Activated CD8-positive, alpha-beta memory T cell treated with anti-CD3 and anti-CD28 coated beads for 48 hours (primary cell): ENCODE data around the gene CFAP46.
"Not testable (repeated sequence)": the region's sequence is repeated elsewhere in the genome, so short reads cannot be mapped to it uniquely, and the experiment has no call there.

Experiments
- DNase-seq, 3 experiments: peaks; one replicate each; pipeline ENCODE4 v3.0.0-alpha.2; 2020; ENCODE audit warnings: low read depth in 2 of 3, low spot score in 2 of 3

Gene CFAP46

DNA sequence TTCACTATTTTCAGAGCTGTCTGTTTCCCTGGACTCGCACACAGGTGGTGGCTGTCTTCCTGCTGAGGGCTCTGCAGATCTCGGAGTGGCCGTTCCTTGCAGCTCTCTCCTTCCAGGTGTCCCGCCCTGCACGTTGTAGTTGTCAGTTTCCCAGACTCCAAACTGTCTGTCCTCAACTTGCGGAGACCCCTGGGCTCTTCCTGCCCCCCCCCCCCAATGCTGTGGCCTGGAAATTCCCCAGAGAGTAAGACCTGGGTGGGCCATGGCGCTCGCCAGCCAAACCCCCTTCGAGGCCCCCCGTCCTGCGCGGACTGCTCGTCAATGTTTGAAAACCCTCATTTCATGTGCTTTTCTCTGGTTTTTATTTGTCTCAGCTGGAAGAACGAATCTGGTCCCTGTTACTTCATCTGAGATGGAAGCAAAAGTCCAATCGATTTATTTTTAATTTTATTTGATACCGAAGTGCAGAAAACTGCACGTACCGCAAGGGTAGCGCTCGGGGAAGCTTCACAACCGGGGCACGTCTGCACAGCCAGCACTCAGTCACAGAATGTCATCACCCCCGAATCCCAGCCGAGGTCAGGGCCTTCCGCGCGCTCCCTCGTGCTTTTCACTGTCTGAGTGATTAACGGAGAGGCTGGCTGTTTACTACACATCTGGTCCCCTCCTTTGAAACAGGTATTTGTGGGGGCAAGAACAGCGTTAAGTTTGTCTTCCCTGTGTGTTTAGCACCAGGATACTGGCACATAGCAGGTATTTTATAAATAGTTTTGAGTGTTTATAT lies 110.0 kb downstream of the CFAP46 start:
- no peak for DNase-seq

DNA sequence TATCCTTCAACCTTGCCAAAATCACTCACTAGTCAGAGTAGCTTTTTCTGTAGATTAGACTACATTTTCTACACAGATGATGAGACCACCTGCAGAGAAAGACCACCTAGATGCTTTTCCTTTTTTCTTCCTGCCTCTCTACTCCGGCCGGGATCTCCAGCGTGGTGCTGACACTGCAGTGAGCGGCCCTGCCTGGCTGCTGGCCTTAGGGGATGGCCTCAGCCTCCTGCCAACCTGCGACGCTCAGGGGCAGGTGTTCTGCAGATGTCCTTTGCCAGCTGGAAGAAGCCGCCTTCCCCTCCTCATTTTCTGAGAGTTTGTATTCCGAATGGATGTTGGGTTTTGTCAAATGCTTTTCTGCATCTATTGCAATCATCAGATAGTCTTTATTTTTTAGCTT lies 113.0 kb downstream of the CFAP46 start:
- no peak for DNase-seq

- DNase-seq, result no peak
Measured at GRCh38 chr10:132828681-132829080, 113.7 kb downstream of the CFAP46 start.

- no peak for DNase-seq
Measured at GRCh38 chr10:132827861-132828539, 114.4 kb downstream of the CFAP46 start.

DNA sequence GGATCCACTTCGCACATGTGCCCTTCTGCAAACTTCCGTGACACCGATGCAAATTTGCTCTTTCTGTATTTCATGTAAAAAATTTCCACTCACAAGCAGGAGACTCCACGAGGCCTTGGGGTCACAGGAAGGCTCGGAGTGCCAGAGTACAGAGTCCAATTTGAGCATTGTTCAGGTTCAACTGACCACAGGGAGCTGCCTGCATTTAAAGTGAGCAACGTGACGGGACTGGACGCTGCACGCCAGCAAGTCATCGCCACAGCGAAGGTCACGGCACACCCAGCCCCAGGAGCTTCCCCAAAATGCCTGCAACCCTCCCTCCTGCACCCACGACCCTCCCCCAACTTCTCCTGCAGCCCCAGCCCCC lies 115.0 kb downstream of the CFAP46 start:
- no peak for DNase-seq

- no peak for DNase-seq
Measured at GRCh38 chr10:132826524-132827422, 115.6 kb downstream of the CFAP46 start.

- DNase-seq, result not testable (repeated sequence)
Measured at GRCh38 chr10:132825783-132826523, 116.4 kb downstream of the CFAP46 start.

GRCh38 chr10:132820056-132820455 lies 122.3 kb downstream of the CFAP46 start:
- DNase-seq, result no peak

DNA sequence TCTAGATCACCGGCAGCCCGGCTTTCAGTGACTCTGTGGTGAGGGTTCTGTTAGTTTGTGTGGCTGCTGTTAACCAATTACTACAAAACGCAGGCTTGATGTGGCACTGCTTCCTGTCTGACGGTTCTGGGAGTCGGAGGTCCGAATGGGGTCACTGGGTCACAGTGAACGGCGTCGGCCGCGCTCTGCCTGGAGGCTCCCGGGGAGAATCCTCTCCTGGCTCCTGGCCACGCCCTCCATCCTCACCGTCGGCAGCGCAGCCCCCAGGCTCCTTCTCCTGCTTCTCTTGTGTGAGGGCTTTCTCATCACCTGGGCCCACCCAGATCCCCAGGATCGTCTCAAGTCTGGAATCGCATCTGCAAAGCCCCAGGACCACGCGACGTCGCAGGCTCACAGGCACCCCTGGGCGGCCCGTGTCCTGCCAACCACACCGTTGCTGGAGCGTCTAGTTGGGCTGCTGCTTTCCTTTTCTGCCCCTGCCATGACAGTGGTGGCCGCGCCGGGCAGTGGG lies 124.6 kb downstream of the CFAP46 start:
- no peak for DNase-seq

DNA sequence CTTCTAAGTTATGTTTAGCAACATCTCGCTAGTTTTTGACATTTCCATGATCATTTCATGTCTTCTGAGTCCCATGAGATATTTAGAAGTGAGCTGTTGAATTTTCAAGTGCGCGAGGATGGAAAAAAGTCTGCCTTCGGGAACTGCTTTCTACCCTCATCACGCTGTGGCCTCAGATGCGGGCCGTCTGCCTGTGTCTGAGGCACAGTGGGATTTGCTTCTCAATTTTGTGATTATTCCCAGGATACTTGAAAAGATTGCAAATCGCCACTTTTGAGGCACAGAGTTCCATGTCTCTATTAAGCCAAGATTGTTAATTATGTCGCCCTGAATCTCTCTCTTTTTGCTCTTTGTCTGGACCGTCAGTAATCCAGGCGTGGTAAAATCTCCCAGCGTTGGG lies 125.7 kb downstream of the CFAP46 start:
- no peak for DNase-seq

GRCh38 chr10:132815168-132815857 lies 127.1 kb downstream of the CFAP46 start:
- no peak for DNase-seq

DNA sequence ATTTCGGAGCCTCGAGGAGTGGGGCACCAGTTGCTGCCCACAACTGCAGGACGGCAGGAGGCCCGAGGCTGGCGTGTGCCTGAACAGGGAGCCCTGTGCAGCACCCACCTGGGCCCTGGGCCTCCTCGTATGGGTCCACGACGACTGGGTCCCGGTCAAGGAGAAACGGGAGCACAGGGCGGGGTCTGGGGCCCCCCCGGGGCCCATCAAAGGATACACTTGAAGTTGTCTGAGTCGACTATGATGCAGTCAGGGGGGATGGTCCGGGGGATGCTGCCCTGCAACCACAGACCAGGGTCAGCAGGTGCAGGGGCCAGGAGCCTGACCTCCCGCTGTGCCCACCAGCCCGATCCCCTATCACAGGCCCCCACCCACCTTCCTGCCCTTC lies 127.9 kb downstream of the CFAP46 start:
- DNase-seq, result no peak

DNA sequence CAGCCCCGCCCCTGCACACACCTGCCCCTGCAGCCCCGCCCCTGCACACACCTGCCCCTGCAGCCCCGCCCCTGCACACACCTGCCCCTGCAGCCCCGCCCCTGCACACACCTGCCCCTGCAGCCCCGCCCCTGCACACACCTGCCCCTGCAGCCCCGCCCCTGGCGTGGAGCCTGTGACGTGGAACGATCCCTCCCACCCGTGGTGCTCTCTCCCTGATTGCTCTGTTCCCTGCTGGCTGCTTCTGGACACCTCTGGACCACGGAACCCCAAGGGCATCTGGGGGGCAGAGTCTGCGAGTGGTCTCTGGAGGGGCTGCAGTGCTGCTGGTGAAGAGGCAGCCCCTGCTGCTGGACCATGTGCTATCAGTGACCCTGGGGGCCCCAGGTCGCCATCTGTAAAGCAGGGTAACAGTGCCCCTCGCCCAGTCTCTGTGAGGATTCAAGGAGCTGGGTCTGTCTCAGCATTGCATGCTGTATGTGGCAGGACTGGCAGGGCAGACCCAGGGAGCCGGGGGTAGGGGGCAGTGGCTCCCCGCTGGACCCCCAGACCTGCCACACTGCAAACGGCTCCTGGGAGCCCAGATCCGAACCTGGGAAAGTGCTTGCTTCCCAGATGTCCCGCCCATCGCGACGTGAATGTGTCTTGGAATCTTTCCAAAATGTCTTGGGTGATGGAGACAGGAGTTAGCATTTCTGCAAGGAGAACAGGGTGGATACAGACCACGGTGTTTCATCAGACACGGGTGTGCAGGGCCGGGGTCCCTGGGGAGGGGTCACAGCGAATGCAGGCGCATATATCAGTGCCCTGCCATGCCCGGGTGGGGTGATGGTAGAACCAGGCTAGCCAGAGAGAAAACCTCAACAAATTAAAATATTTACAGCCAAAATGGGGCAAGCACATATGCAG lies 128.6 kb downstream of the CFAP46 start:
- DNase-seq, result no peak

DNA sequence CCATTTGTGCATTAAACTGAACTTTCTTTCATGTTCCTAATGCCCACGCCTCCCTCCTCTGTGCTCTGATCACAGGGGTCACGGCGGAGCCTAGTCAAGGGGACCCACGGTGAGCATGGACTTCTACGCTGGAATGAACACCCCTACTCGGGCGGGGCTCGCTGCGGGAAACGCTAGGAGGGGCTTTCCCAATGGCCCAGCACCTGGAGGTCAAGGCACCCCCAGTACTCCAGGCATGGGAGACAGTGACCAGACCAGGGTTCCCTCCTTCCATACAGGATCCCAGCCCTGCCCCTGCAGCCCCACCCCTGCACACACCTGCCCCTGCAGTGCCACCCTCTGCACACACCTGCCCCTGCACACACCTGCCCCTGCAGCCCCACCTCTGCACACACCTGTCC lies 129.4 kb downstream of the CFAP46 start:
- no peak for DNase-seq

DNA sequence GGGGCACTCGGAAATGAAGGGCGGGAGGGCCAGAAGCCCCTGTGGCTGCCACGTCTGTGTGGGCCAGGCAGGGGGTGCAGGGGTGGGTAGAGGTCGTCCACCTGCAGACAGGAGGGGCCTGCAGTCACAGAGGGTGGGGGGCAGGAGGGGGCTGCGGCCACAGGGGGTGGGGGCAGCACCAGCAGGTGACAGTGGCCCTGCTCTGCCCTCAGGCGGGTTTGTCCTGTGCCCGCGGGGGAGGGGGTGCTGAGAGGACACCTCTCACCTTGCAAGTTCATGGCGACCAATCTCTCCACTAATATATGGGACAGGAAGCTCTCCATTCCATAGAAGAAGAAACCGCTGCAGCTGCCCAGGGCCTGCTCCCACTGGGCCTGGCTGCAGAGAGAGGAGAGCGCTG lies 129.8 kb downstream of the CFAP46 start:
- no peak for DNase-seq

- DNase-seq, result no peak
Measured at GRCh38 chr10:132811891-132812481, 130.4 kb downstream of the CFAP46 start.

DNA sequence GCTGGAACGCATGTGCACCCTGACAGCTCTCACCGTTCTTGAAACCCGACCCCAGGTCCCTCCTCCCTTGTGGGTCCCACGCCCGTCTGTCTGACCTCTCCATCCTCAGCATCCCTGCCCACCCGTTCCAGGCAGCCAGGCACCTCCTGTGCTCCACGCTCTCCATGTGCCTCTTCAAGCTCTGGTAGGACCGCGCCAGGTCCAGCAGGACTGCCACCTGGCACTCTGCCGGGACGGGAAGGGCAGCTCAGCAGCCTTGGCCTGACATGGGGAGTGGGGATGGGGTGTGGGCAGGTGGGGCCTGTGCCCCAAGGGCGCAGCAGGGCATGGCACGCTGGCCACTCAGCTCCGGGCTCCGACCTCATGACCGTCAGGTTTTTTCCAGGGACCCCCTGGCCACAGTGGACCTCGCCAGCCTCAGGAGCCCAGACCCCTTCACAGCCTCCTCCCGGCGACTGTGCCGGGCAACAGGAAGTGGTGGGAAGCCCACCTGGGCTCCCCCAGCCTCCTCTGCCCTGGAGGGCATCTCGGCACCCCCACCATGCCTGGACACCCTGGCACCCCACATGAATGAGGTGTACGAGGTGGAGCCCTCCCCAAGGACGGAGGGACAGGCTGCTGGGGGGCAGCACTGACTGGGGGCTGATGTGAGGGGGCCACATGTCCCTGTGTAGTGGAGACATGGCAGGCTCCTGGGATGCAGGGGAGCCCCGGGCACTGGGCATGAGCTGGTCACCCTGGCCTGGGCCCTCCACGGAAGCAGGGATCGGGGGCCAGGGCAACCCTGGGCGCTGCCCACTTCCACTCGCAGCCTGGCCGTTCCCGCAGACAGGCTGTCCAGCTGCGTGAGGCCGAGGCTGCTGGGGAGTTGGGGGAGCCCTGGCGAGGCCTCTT lies 131.3 kb downstream of the CFAP46 start:
- no peak for DNase-seq
